ENCODE results near the gene ZYG11A. TPM values are rescaled to one million over a fixed set of nuclear protein-coding genes. Genes with fewer than 3 reads are reported as not detected.

The ZYG11A gene
- total RNA-seq, 1 donor from 2014 or later = 1.5 TPM

GRCh38 chr1:52914463-52914862 is 71.9 kb downstream of the ZYG11A start:
- intact Hi-C loops (cut with micrococcal nuclease) = no loop called here
- H3K4me3 Mint-ChIP-seq = no peak overlapping the region
- no peaks in the 10 kb centered on the region for H3K9me3 Mint-ChIP-seq
- POLR2A ChIA-PET = no interaction called here
- DNase-seq = no peak
- no peaks in the 10 kb centered on the region for H3K27me3 Mint-ChIP-seq
- no peak for TF ChIP-seq CTCF (IDR thresholded peaks at IDR 0.05)
- H3K4me1 Mint-ChIP-seq = peaks cover 2% of the 10 kb centered on the region
- H3K27ac Mint-ChIP-seq = no peak overlapping the region
- no peak for ATAC-seq (ENCODE audit: low read depth)
- peaks cover 2% of the 10 kb centered on the region for H3K36me3 Mint-ChIP-seq (ENCODE audit: low read depth)
- CTCF ChIA-PET = no interaction called here

GRCh38 chr1:52915211-52915854 is 72.8 kb downstream of the ZYG11A start:
- no peak overlapping the region for H3K27ac Mint-ChIP-seq
- ATAC-seq (ENCODE audit: low read depth) (no peak), DNase-seq (no peak)
- H3K4me1 Mint-ChIP-seq = peaks cover 7% of the 10 kb centered on the region
- TF ChIP-seq CTCF (IDR thresholded peaks at IDR 0.05) = no peak
- H3K36me3 Mint-ChIP-seq (ENCODE audit: low read depth) = peaks cover 2% of the 10 kb centered on the region
- H3K4me3 Mint-ChIP-seq = no peak overlapping the region
- CTCF ChIA-PET = no interaction called here
- H3K9me3 Mint-ChIP-seq = no peaks in the 10 kb centered on the region
- POLR2A ChIA-PET = no interaction called here
- intact Hi-C loops (cut with micrococcal nuclease) = no loop called here
- no peaks in the 10 kb centered on the region for H3K27me3 Mint-ChIP-seq

GRCh38 chr1:52915855-52916220 is 73.3 kb downstream of the ZYG11A start:
- Mint-ChIP-seq H3K9me3 (no peaks in the 10 kb centered on the region), H3K27me3 (no peaks in the 10 kb centered on the region), H3K36me3 (ENCODE audit: low read depth) (peaks cover 2% of the 10 kb centered on the region), H3K4me1 (peaks cover 11% of the 10 kb centered on the region), H3K27ac (no peak overlapping the region), H3K4me3 (no peak overlapping the region)
- no peak for ATAC-seq (ENCODE audit: low read depth)
- no peak for TF ChIP-seq CTCF (IDR thresholded peaks at IDR 0.05)
- intact Hi-C loops (cut with micrococcal nuclease) = no loop called here
- no peak for DNase-seq
- POLR2A ChIA-PET = interaction anchor here (1.7 kb wide), 1 partner anchor 11 kb away, joined by 5 read pairs; the partner anchor contains the start of gene SCP2
- CTCF ChIA-PET = no interaction called here

GRCh38 chr1:52916241-52916975 is 73.8 kb downstream of the ZYG11A start:
- no peak overlapping the region for H3K4me3 Mint-ChIP-seq
- no peak overlapping the region for H3K27ac Mint-ChIP-seq
- H3K27me3 Mint-ChIP-seq = no peaks in the 10 kb centered on the region
- intact Hi-C loops (cut with micrococcal nuclease) = no loop called here
- peaks cover 2% of the 10 kb centered on the region for H3K36me3 Mint-ChIP-seq (ENCODE audit: low read depth)
- DNase-seq = no peak
- peaks cover 11% of the 10 kb centered on the region for H3K4me1 Mint-ChIP-seq
- POLR2A ChIA-PET = interaction anchor here (1.7 kb wide), 1 partner anchor 11 kb away, joined by 5 read pairs; the partner anchor contains the start of gene SCP2
- no peak for TF ChIP-seq CTCF (IDR thresholded peaks at IDR 0.05)
- ATAC-seq (ENCODE audit: low read depth) = no peak
- no peaks in the 10 kb centered on the region for H3K9me3 Mint-ChIP-seq
- CTCF ChIA-PET = no interaction called here

GRCh38 chr1:52917156-52917555 is 74.6 kb downstream of the ZYG11A start:
- no peak overlapping the region for H3K27ac Mint-ChIP-seq
- H3K27me3 Mint-ChIP-seq = no peaks in the 10 kb centered on the region
- no peaks in the 10 kb centered on the region for H3K9me3 Mint-ChIP-seq
- no peak for DNase-seq
- POLR2A ChIA-PET = interaction anchor here (1.7 kb wide), 1 partner anchor 10 kb away, joined by 5 read pairs; the partner anchor contains the start of gene SCP2
- intact Hi-C loops (cut with micrococcal nuclease) = no loop called here
- peaks cover 2% of the 10 kb centered on the region for H3K36me3 Mint-ChIP-seq (ENCODE audit: low read depth)
- H3K4me3 Mint-ChIP-seq = no peak overlapping the region
- peaks cover 14% of the 10 kb centered on the region for H3K4me1 Mint-ChIP-seq
- CTCF ChIA-PET = no interaction called here
- no peak for TF ChIP-seq CTCF (IDR thresholded peaks at IDR 0.05)
- ATAC-seq (ENCODE audit: low read depth) = no peak

All from activated B cell treated with CpG ODN at 0.5 μM for 24 hours (primary cell).